ENCODE measurements around the gene XKR8. TPM values are rescaled to one million over a fixed set of nuclear protein-coding genes. Genes with fewer than 3 reads are reported as not detected.

The XKR8 gene
- polyA plus RNA-seq, 1 donor from 2014 or later = not detected

- Histone ChIP-seq H2AFZ (ENCODE audit: low read depth, low read length) (no peak overlapping the region), H3K4me3 (ENCODE audit: low read length) (no peak overlapping the region)
Observed at GRCh38 chr1:27966402-27967105, 6.8 kb downstream of the XKR8 start.

More at GRCh38 chr1:27966402-27967105, 6.8 kb downstream of the XKR8 start:
- Histone ChIP-seq H3K4me2 (ENCODE audit: low read length) (no peak overlapping the region), H3K27ac (ENCODE audit: low read length) (no peak overlapping the region), H3K79me2 (replicated peaks; ENCODE audit: insufficient read depth, low read length) (no peaks in the 10 kb centered on the region), H4K20me1 (ENCODE audit: insufficient read depth) (no peaks in the 10 kb centered on the region), H3K9me2 (ENCODE audit: insufficient read depth, low read length) (no peaks in the 10 kb centered on the region), H3K36me3 (ENCODE audit: insufficient read depth, low read length) (no peaks in the 10 kb centered on the region), H3F3A (ENCODE audit: insufficient read depth, low read length, poor library complexity, severe bottlenecking) (no peaks in the 10 kb centered on the region), H3K9me3 (ENCODE audit: low read length) (no peaks in the 10 kb centered on the region), H3K9ac (ENCODE audit: low read length) (no peak overlapping the region), H3K27me3 (ENCODE audit: insufficient read depth, low read depth, low read length) (no peaks in the 10 kb centered on the region)
- no peak for TF ChIP-seq RAD21 (conservative IDR thresholded peaks at IDR 0.05)
- no peak for TF ChIP-seq SMC3 (conservative IDR thresholded peaks at IDR 0.05; ENCODE audit: poor library complexity)
- TF ChIP-seq EP300 (conservative IDR thresholded peaks at IDR 0.05; ENCODE audit: poor library complexity, severe bottlenecking) = no peak
- no peak for TF ChIP-seq EZH2 (IDR thresholded peaks at IDR 0.05; ENCODE audit: borderline replicate concordance, insufficient read depth, low read length, poor library complexity, severe bottlenecking)
- TF ChIP-seq CTCF (IDR thresholded peaks at IDR 0.05; ENCODE audit: poor library complexity, severe bottlenecking) = no peak
- TF ChIP-seq MXI1 (conservative IDR thresholded peaks at IDR 0.05; ENCODE audit: poor library complexity, severe bottlenecking) = no peak
- TF ChIP-seq TAF1 (IDR thresholded peaks at IDR 0.05; ENCODE audit: low read depth) = no peak
- no peak for TF ChIP-seq POLR2AphosphoS5 (IDR thresholded peaks at IDR 0.05)
- no peak for TF ChIP-seq REST (IDR thresholded peaks at IDR 0.05; ENCODE audit: borderline replicate concordance)
